ENCODE results near the gene KANK4. TPM values are rescaled to one million over a fixed set of nuclear protein-coding genes. Genes with fewer than 3 reads are reported as not detected.

KANK4 gene
- total RNA-seq, result not detected in 2 replicates

DNA sequence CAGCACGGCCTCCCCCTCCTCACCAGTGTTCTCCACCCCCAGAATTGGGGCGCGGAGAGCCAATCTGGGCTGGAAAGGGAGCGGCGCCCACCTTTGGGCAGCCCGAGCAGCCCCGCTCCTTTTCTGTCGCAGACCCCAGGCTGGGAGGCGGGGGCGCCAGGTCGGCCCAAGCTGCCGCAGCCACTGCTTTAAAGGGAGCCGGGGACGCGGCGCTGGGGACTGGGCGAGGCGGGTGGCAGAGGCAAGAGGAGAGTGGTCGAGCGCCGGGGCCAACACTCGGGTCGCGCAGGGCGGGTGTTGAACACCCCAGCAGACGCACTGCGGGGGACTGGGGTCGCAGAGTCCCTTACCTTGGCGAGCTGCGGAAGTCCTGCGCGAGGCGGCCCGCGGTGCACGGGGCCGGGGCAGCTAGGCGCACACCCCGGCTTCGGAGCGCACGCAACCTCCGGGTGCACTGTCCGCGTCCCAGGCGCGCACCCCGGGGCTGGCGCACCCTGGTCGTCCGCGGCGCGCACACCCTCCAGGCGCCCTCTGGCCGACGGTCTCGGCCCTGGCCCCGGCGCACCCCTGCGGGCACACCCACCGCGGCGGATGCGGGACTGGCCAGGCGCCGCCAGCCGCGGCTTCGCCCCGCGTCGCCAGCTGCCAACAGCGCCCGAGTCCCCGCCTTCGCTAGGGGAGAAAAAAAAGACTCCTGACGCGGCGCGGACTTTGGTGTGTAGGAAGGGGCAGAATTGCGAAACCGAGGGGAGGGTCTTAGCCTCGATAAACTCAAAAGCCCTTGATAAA lies at the start of gene KANK4:
KANK4 (minus strand) TSS at position 679 of the 789 bp plus-strand sequence. CDS start 37,870 bp downstream, outside the sequence.

DNA sequence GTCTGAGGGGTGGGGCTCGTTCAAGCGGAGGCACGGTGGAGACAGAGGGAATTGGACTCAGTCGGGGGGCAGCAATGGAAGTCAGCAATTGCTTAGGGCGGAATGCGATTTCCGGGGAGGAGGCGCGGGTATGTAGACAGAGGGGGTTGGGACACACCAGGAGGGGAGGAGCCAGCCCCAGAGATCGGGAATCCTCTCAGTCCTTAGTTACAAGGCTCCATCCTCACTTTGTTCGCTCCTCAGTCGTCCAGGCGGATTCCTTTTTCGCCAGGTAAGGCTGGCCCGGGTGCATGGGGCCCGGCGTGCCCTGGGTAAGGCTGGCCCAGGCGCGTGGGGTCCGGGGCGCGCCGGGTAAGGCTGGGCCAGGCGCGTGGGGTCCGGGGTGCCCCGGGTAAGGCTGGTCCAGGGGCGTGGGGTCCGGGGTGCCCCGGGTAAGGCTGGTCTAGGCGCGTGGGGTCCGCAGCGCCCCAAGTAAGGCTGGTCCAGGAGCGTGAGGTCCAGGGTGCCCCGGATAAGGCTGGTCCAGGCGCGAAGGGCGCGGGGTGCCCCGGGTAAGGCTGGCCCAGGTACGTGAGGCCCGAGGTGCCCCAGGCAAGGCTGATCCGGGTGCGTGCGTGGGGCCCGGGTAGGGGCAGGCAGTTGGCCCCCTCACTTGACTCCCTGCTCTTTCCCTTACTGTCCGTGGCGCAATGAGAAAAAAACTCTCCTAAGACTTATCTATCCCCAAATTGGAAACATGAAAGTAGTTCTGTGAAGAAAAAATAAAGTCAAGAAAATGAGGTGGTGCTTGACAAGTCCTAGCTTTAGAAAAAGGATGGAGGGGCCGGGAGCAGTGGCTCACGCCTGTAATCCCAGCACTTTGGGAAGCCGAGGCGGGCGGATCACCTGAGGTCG lies 124.3 kb downstream of the KANK4 start, which contains the start of gene L1TD1:
L1TD1 (plus strand) TSS at position 199 of the 894 bp plus-strand sequence. CDS start 11,780 bp downstream, outside the sequence.

Small RNAs within 50 kb of the gene (small RNA-seq; reads per million reads assigned to genes)
- not detected for gene RNU6-371P (ENCODE audit: low replicate concordance)

Other genes with a start within 250 kb of the KANK4 start
- 0.14 TPM in 1 of 2 replicates, not detected in the other for gene L1TD1, start 124.6 kb downstream of the KANK4 start, total RNA-seq
- 13.8 and 35.8 TPM in 2 replicates for gene USP1, start 117.6 kb upstream of the KANK4 start, total RNA-seq